ENCODE measurements around the gene CCBE1. TPM values are rescaled to one million over a fixed set of nuclear protein-coding genes. Genes with fewer than 3 reads are reported as not detected.
"Not testable (repeated sequence)": the region's sequence is repeated elsewhere in the genome, so short reads cannot be mapped to it uniquely, and the experiment has no call there.

The CCBE1 gene
- 1 to 10 TPM in 1 of 3 donors, under 1 TPM in 2; 0.23 to 1.0 (median 0.90) TPM for polyA plus RNA-seq

DNA sequence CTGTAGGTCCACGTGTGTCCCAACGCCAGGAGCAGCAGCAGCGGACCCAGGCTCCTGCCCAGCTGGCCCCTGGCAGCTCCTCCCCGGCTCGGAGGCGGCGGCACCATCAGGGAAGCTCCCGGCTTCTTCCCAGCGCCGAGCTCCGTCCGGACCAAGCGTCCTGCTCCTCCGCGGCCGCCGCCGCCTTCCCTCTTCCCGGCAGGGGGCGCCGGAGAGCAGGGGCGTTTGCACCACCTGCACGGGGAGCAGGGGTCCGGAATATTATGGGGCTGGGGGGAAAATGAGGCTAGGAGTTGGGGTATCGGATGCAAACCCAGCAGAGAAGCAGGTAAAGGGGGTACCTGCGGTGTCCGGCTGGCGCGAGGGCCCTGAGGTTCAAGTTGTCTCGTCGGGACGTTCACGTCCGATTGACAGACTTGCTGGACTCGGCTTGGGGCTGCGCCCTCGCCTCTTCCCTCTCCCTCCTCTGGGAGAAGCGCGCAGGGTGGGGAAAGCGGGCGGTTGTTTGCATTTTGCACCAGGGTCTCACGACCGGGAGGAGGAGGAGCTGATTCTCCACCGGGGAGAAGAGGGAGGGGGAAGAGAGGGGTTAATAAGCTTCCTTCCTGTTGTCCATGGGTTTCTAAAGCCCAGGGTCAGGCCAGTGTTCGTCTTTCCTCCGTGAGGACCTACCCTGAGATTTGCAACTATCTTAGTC lies at the start of gene CCBE1:
TSS of gene CCBE1 (minus strand) at position 188 of the 697 bp plus-strand sequence.
- H3K27ac ChIP-seq (ENCODE audit: low read depth, low read length): no peak within 1 kb of the TSS
- WGBS, 3 donors: 1% methylated on average over 36 to 46 of the region's 46 CpGs

- WGBS, 3 donors: 65 to 84% (median 80%) methylated on average over 4 of the region's 4 CpGs
- no peak overlapping the region for H3K27ac ChIP-seq (ENCODE audit: low read depth, low read length)
Measured at GRCh38 chr18:59744271-59744721, 47.1 kb upstream of the CCBE1 start.

GRCh38 chr18:59743566-59743965 lies 46.3 kb upstream of the CCBE1 start:
- no peak overlapping the region for H3K27ac ChIP-seq (ENCODE audit: low read depth, low read length)
- WGBS, 3 donors: 58 to 69% (median 65%) methylated on average over 3 of the region's 3 CpGs

DNA sequence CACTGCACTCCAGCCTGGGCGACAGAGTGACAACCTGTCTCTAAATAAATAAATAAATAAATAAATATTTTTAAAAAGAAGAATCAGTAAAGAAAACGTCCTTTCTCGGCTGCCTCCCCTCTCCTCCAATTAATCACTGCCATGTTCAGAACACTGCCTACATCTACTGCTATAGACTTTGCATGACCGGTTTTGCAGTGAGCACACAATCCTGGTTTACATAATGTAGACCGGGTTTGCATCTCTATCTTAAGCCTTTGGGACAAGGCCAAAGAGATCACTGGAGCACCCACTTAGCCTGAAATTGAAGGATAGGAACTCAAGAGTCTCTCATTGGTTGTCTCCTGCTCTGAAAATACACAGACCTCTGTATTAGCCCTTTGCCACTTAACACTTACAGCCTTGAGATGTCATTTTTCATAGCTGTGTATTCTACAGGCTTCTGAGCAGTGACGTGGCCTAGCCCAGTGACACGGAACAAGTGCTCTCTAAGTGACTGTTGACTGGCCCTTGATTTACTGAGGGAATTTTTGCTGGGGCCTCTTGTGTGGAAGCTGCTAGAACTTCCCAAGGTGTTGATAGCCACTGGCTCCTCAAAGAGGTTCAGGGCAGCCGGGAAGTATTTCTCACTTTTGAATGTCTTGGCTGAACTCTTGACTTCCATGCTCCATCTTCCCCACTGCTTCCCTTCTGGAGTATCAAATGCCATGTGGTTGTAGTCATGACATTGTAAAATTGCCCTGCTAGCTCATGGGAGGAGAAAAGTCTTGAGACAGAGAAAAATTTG lies 45.3 kb upstream of the CCBE1 start:
- H3K27ac ChIP-seq (ENCODE audit: low read depth, low read length): no peak overlapping the region

GRCh38 chr18:59740141-59740540 lies 42.9 kb upstream of the CCBE1 start:
- H3K27ac ChIP-seq (ENCODE audit: low read depth, low read length): no peak overlapping the region

More for the DNA sequence above, 45.3 kb upstream of the CCBE1 start:
- 61 to 85% (median 83%) methylated on average over 8 of the region's 8 CpGs for WGBS, 3 donors

GRCh38 chr18:59737776-59738300 lies 40.6 kb upstream of the CCBE1 start:
- no peak overlapping the region for H3K27ac ChIP-seq (ENCODE audit: low read depth, low read length)
- WGBS, 3 donors: 80 to 90% (median 87%) methylated on average over 3 of the region's 3 CpGs

DNA sequence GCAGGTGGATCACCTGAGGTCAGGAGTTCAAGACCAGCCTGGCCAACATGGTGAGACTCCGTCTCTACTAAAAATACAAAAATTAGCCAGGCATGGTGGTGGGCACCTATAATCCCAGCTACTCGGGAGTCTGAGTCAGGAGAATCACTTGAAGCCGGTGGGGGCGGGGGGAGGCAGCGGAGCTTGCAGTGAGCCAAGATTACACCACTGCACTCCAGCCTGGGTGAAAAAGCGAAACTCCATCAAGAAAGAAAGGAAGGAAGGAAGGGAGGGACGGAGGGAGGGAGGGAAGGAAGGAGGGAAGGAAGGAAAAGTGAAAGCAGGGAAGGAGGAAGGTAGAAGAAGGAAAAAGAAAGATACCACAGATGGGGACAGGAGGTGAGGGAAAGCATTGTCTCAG lies 40.1 kb upstream of the CCBE1 start:
- not testable (repeated sequence) for H3K27ac ChIP-seq (ENCODE audit: low read depth, low read length)
- 81 to 90% (median 88%) methylated on average over 7 of the region's 7 CpGs for WGBS, 3 donors

DNA sequence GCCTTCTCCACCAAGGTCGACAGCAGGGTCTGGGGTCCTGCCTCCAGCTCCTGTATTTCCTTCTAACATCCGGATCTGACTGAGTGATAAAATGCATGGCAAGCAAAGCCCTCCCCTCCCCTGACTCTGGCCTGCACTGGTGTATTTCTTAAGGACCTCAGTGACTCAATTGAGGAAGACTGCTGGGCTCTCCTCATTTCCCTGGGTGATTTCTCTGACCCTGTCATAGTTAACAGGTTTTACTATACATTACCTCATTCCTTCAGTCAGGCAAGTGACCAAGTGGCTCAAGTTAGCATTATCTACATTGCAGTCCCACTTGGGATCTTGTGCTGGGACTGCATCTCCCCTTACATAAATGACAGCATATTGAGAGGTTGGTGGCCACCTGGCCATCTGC lies 38.8 kb upstream of the CCBE1 start:
- WGBS, 3 donors: 28 to 77% (median 63%) methylated on average over 2 of the region's 2 CpGs
- H3K27ac ChIP-seq (ENCODE audit: low read depth, low read length): no peak overlapping the region

DNA sequence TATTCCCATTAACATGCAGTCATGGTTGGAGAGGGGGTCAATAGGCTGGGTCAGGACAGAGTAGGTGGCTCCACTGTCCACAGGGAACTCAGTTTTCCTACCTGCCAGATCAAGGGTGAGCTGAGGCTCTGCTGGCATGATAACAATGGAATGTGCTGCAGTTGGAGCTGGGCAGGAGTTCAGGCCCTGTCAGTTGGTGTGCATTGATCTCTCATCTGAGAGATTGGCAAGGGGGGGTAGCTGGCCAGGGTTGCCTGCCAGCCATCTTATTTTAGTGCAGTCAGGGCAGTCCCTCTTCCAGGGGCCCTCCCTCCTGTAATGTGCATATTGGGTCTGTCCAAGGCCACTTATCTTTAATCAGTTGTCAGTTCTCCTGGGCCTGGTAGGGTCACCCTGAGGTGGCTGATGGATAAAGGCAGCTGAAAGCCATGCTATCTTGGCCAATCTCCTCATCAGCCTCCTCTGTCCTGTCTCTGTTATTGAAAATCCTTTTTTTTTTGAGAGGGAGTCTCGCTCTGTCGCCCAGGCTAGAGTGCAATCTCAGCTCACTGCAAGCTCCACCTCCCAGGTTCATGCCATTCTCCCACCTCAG lies 38.1 kb upstream of the CCBE1 start:
- no peak overlapping the region for H3K27ac ChIP-seq (ENCODE audit: low read depth, low read length)
- WGBS, 3 donors: 60 to 100% (median 100%) methylated on average over 1 to 2 of the region's 2 CpGs

DNA sequence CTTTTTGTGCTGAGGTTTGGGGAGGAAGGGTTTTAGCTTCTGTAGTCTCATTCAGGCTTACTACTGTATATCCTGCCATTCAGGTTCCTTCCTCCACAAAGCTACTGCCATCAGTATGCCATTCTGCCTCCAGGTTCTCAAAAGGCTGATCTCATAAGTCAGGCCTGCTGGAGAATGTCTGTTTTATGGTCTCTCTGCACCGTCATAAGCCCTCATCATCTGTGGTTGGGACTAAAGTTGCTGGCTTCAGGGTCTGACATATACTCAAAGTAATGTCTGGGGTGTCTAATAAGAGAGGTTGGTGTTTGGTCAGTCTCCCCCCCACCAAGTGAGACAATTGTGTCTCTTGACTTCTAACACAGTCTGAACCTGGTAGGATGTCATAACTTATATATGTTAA lies 36.2 kb upstream of the CCBE1 start:
- WGBS, 3 donors: 52 to 87% (median 81%) methylated on average over 1 of the region's 1 CpG

DNA sequence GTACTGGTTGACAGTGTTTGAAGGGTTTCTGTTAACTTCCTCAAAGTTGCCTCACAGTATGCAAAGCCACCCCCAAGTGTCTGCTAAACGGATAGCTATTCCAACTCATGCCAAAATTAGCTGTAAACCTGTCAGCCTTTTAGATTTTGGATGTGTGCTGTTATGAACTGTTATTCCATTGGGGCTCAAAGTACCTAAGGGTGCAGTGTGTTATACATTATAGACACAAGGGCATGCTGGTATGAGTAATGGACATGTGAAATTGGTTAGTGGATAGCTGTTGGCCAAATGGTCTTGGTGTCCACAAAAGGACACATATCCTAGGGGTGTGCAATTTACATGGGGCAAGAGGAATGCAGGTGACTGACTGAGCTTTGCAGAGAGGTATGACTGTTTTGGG lies 33.7 kb upstream of the CCBE1 start:
- WGBS, 3 donors: 27 to 37% (median 35%) methylated on average over 1 of the region's 1 CpG
- no peak overlapping the region for H3K27ac ChIP-seq (ENCODE audit: low read depth, low read length)

More for the DNA sequence above, 36.2 kb upstream of the CCBE1 start:
- no peak overlapping the region for H3K27ac ChIP-seq (ENCODE audit: low read depth, low read length)

DNA sequence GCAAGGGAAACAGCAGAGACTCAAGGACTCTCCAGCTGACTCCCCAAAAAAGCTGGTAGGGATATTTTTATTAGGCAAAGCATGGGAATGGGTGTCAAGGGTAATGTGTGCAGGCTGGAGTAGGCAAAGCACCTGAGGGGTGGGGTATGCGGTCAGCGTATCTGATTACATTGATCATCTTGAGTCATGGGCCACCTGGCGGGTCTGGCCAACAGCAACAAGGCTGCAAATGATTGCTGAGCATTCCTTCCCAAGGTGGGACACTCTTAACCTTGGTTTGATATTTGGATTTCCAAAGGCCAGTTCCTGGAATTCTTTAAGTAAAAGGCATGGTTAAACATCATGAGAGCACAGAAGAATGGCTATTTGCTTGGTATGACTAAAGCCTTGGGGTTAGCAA lies 32.6 kb upstream of the CCBE1 start:
- no peak overlapping the region for H3K27ac ChIP-seq (ENCODE audit: low read depth, low read length)
- WGBS, 3 donors: 62 to 93% (median 89%) methylated on average over 3 of the region's 3 CpGs

GRCh38 chr18:59728816-59729215 lies 31.6 kb upstream of the CCBE1 start:
- no peak overlapping the region for H3K27ac ChIP-seq (ENCODE audit: low read depth, low read length)
- 54 to 67% (median 63%) methylated on average over 5 of the region's 5 CpGs for WGBS, 3 donors

GRCh38 chr18:59725142-59725541 lies 27.9 kb upstream of the CCBE1 start:
- no peak overlapping the region for H3K27ac ChIP-seq (ENCODE audit: low read depth, low read length)

GRCh38 chr18:59724103-59724502 lies 26.9 kb upstream of the CCBE1 start:
- whole genome bisulfite sequencing, 3 donors: 80 to 91% (median 88%) methylated on average over 2 of the region's 2 CpGs
- no peak overlapping the region for H3K27ac ChIP-seq (ENCODE audit: low read depth, low read length)

DNA sequence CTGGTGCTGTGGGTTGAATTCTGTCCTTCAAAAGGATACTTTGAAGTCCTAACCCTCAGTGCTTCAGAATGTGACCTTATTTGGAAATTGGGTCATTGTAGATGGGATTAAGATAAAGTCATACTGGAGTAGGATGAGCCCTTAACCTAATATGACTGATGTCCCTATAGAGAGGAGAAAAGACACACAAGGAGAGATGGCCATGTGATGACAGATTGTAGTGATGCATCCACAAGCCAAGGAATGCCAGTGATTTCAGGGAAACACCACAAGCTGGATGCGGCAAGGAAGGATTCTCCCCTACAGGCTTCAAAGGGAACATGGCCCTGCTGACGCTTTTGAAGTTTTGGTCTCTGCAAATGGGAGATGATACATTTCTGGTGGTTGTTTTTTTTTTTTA lies 24.7 kb upstream of the CCBE1 start:
- H3K27ac ChIP-seq (ENCODE audit: low read depth, low read length): no peak overlapping the region
- WGBS, 3 donors: 92 to 98% (median 98%) methylated on average over 2 of the region's 2 CpGs

- WGBS, 3 donors: 72 to 89% (median 85%) methylated on average over 2 of the region's 2 CpGs
- no peak overlapping the region for H3K27ac ChIP-seq (ENCODE audit: low read depth, low read length)
Measured at GRCh38 chr18:59721211-59721610, 24.0 kb upstream of the CCBE1 start.

GRCh38 chr18:59719544-59720181 lies 22.4 kb upstream of the CCBE1 start:
- WGBS, 3 donors: 53 to 57% (median 54%) methylated on average over 3 of the region's 3 CpGs
- no peak overlapping the region for H3K27ac ChIP-seq (ENCODE audit: low read depth, low read length)

All from adipose tissue (tissue), 3 donors.